MM.1S (cell line): ENCODE results near the gene NDUFA8.

Experiments
- EZH2 ChIP-seq: fragments of 300-600 bp; sonication (generic); optimal IDR thresholded peaks from 2 replicates; pipeline ENCODE3; 2017; ENCODE audit warnings: low read depth, mild to moderate bottlenecking, antibody characterized with exemption, low read length, mixed read lengths
- EZH2phosphoT487 ChIP-seq: fragments of 300-600 bp; sonication (generic); IDR thresholded peaks from 2 replicates; pipeline ENCODE4 v1.6.1; 2018; ENCODE audit warnings: antibody characterized with exemption, low read length
- TF ChIP-seq, protein P1 (sequence below): fragments of 300-600 bp; sonication (generic); IDR thresholded peaks from 2 replicates; pipeline ENCODE4 v1.5.1; 2016; ENCODE audit warnings: antibody characterized with exemption, low read length, mixed read lengths

DNA sequence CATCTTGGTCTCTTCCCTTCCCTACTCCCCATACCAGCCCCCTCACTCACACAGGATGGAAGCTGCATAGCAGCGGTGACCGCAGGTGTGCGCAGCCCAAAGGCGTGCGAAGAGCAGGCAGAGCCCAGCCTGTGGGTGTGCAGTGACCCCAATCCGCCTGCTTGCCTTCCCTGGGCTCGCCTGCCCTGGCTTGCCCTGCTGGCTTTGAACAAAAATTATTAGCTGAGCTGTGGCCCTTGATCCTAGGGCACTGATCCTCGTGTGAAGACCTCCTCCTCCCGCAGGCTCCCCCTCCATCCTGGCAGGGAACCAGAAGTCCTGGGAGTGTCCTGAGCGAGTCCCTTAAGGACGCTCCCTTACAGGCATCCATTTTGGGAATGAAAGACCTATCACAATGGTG, 32.0 kb upstream of the NDUFA8 start:
- TF ChIP-seq, protein P1, sequence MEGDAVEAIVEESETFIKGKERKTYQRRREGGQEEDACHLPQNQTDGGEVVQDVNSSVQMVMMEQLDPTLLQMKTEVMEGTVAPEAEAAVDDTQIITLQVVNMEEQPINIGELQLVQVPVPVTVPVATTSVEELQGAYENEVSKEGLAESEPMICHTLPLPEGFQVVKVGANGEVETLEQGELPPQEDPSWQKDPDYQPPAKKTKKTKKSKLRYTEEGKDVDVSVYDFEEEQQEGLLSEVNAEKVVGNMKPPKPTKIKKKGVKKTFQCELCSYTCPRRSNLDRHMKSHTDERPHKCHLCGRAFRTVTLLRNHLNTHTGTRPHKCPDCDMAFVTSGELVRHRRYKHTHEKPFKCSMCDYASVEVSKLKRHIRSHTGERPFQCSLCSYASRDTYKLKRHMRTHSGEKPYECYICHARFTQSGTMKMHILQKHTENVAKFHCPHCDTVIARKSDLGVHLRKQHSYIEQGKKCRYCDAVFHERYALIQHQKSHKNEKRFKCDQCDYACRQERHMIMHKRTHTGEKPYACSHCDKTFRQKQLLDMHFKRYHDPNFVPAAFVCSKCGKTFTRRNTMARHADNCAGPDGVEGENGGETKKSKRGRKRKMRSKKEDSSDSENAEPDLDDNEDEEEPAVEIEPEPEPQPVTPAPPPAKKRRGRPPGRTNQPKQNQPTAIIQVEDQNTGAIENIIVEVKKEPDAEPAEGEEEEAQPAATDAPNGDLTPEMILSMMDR = no peak
- TF ChIP-seq EZH2 = no peak
- no peak for TF ChIP-seq EZH2phosphoT487
